ENCODE results near the gene SAMD9. TPM values are rescaled to one million over a fixed set of nuclear protein-coding genes. Genes with fewer than 3 reads are reported as not detected.

SAMD9 gene
- total and polyA plus RNA-seq, 10 donors, result 7.0 to 44.8 (median 30.9) TPM

GRCh38 chr7:93053209-93053948 lies 64.4 kb downstream of the SAMD9 start:
- no peaks in the 10 kb centered on the region for H3K9me3 ChIP-seq
- 42 to 56% (median 50%) methylated on average over 5 of the region's 5 CpGs for WGBS, 5 donors
- peaks cover 0 to 22% (median 6%) of the 10 kb centered on the region in 6 donors for H3K4me1 ChIP-seq
- no peaks in the 10 kb centered on the region for H3K36me3 ChIP-seq
- no peak overlapping the region for H3K4me3 ChIP-seq
- no peak for TF ChIP-seq POLR2AphosphoS5 (IDR thresholded peaks at IDR 0.05)
- TF ChIP-seq POLR2A (IDR thresholded peaks at IDR 0.05), result no peak
- no peak for TF ChIP-seq CTCF (IDR thresholded peaks at IDR 0.05 in 8 of 11, conservative IDR thresholded peaks at IDR 0.05 in 3 of 11)
- no peaks in the 10 kb centered on the region for H3K27me3 ChIP-seq (replicated peaks in 1 of 7)
- no peak overlapping the region for H3K27ac ChIP-seq
- DNase-seq, result no peak
- intact Hi-C loops (cut with DNase I; ENCODE audit: low total_unique reads), result no loop called here

- peaks cover 0 to 22% (median 6%) of the 10 kb centered on the region in 6 donors for H3K4me1 ChIP-seq
- intact Hi-C loops (cut with DNase I; ENCODE audit: low total_unique reads), result no loop called here
- H3K9me3 ChIP-seq, result no peaks in the 10 kb centered on the region
- no peaks in the 10 kb centered on the region for H3K36me3 ChIP-seq
- H3K27ac ChIP-seq, result no peak overlapping the region
- 86 to 93% (median 89%) methylated on average over 6 of the region's 6 CpGs for whole genome bisulfite sequencing, 5 donors
- no peaks in the 10 kb centered on the region for H3K27me3 ChIP-seq (replicated peaks in 1 of 7)
- H3K4me3 ChIP-seq, result no peak overlapping the region
- TF ChIP-seq POLR2AphosphoS5 (IDR thresholded peaks at IDR 0.05), result no peak
- TF ChIP-seq CTCF (IDR thresholded peaks at IDR 0.05 in 8 of 11, conservative IDR thresholded peaks at IDR 0.05 in 3 of 11), result no peak
- TF ChIP-seq POLR2A (IDR thresholded peaks at IDR 0.05), result no peak
- no peak for DNase-seq
These were observed 66.1 kb downstream of the SAMD9 start for GRCh38 chr7:93051660-93052059.

Other genes starting within 250 kb of the SAMD9 start
- 10 to 100 TPM; 34.8 to 61.3 (median 52.7) TPM for gene SAMD9L, start 30.4 kb upstream of the SAMD9 start, total RNA-seq
- 10 to 100 TPM in 2 of 3 donors, 1 to 10 TPM in 1; 8.5 to 13.0 (median 12.0) TPM for gene SAMD9L, start 30.4 kb upstream of the SAMD9 start, polyA plus RNA-seq
- 1 to 10 TPM in 1 of 7 donors, under 1 TPM in 1, not detected in 5; 0.28 to 2.4 TPM for gene HEPACAM2, start 108.5 kb upstream of the SAMD9 start, total RNA-seq
- gene HEPACAM2, start 108.5 kb upstream of the SAMD9 start, polyA plus RNA-seq, result under 1 TPM in 1 of 3 donors, not detected in 2; 0.06 TPM
- 10 to 100 TPM; 27.4 to 62.6 (median 36.8) TPM for gene VPS50, start 114.4 kb upstream of the SAMD9 start, total RNA-seq
- 10 to 100 TPM in 1 of 3 donors, 1 to 10 TPM in 2; 8.1 to 10.4 (median 8.5) TPM for gene VPS50, start 114.4 kb upstream of the SAMD9 start, polyA plus RNA-seq

Data from spleen (tissue), 11 donors.